HEK293 (cell line): ENCODE data around the gene DNAH1.

Source experiments
- IKZF3 ChIP-seq: fragments of 450-650 bp; IDR thresholded peaks from 2 replicates; pipeline ENCODE4 v1.5.0; 2018; ENCODE audit warnings: missing biosample characterization, mild to moderate bottlenecking, missing genetic modification characterization, moderate library complexity
- KLF16 ChIP-seq: fragments of 450-650 bp; formaldehyde crosslinking; IDR thresholded peaks from 2 replicates; pipeline ENCODE4 v1.5.1; 2017; ENCODE audit warnings: missing biosample characterization, missing genetic modification characterization
- MZF1 ChIP-seq: fragments of 450-650 bp; formaldehyde crosslinking; IDR thresholded peaks from 2 replicates; pipeline ENCODE4 v1.5.1; 2017; ENCODE audit warnings: missing biosample characterization, missing genetic modification characterization, borderline replicate concordance
- SETDB1 ChIP-seq: IDR thresholded peaks from one replicate; pipeline ENCODE4 v1.6.1; 2017; ENCODE audit warnings: mild to moderate bottlenecking, low read length, moderate library complexity, mixed read lengths; ENCODE audit not compliant: insufficient read length
- ZFP3 ChIP-seq: fragments of 450-650 bp; formaldehyde crosslinking; IDR thresholded peaks from 2 replicates; pipeline ENCODE4 v1.5.1; 2016; ENCODE audit warnings: low read depth, missing biosample characterization, missing genetic modification characterization
- ZNF24 ChIP-seq: fragments of 450-650 bp; formaldehyde crosslinking; IDR thresholded peaks from 2 replicates; pipeline ENCODE4 v1.5.1; 2016; ENCODE audit warnings: missing biosample characterization, missing genetic modification characterization
- ZNF274 ChIP-seq, 2 experiments: fragments of 200-500 bp in 1 of 2; fragments of 450-650 bp in 1 of 2; sonication (Bioruptor generic) in 1 of 2; formaldehyde crosslinking in 1 of 2; IDR thresholded peaks; 2 replicates each; pipeline versions ENCODE4 v1.5.1 to v1.6.1; 2014 to 2016; ENCODE audit warnings: borderline replicate concordance in 1 of 2, inconsistent platforms in 1 of 2, low read length in 1 of 2, missing biosample characterization in 1 of 2, missing genetic modification characterization in 1 of 2
- ZNF350 ChIP-seq: fragments of 450-650 bp; formaldehyde crosslinking; IDR thresholded peaks from 2 replicates; pipeline ENCODE4 v1.5.0; 2017; ENCODE audit warnings: missing biosample characterization, mild to moderate bottlenecking, missing genetic modification characterization
- ZNF560 ChIP-seq: fragments of 450-650 bp; formaldehyde crosslinking; IDR thresholded peaks from 2 replicates; pipeline ENCODE4 v1.5.1; 2017; ENCODE audit warnings: missing biosample characterization, missing genetic modification characterization, borderline replicate concordance
- TF ChIP-seq, protein P1 (sequence below): fragments of 450-650 bp; formaldehyde crosslinking; IDR thresholded peaks from 2 replicates; pipeline ENCODE4 v1.5.1; 2016; ENCODE audit warnings: missing biosample characterization, missing genetic modification characterization
- TF ChIP-seq, protein P2 (sequence below): fragments of 450-650 bp; formaldehyde crosslinking; IDR thresholded peaks from 2 replicates; pipeline ENCODE4; 2016; ENCODE audit warnings: missing biosample characterization, missing genetic modification characterization
- TF ChIP-seq, protein P3 (sequence below): fragments of 450-650 bp; IDR thresholded peaks from 2 replicates; pipeline ENCODE4 v1.5.1; 2018; ENCODE audit warnings: missing biosample characterization, missing genetic modification characterization
- TF ChIP-seq, protein P4 (sequence below): fragments of 450-650 bp; formaldehyde crosslinking; IDR thresholded peaks from 2 replicates; pipeline ENCODE4 v1.5.1; 2016; ENCODE audit warnings: missing biosample characterization, missing genetic modification characterization, low read depth
- TF ChIP-seq, protein P5 (sequence below): fragments of 450-650 bp; formaldehyde crosslinking; IDR thresholded peaks from 2 replicates; pipeline ENCODE4 v1.5.1; 2016; ENCODE audit warnings: missing biosample characterization, missing genetic modification characterization, borderline replicate concordance

DNA sequence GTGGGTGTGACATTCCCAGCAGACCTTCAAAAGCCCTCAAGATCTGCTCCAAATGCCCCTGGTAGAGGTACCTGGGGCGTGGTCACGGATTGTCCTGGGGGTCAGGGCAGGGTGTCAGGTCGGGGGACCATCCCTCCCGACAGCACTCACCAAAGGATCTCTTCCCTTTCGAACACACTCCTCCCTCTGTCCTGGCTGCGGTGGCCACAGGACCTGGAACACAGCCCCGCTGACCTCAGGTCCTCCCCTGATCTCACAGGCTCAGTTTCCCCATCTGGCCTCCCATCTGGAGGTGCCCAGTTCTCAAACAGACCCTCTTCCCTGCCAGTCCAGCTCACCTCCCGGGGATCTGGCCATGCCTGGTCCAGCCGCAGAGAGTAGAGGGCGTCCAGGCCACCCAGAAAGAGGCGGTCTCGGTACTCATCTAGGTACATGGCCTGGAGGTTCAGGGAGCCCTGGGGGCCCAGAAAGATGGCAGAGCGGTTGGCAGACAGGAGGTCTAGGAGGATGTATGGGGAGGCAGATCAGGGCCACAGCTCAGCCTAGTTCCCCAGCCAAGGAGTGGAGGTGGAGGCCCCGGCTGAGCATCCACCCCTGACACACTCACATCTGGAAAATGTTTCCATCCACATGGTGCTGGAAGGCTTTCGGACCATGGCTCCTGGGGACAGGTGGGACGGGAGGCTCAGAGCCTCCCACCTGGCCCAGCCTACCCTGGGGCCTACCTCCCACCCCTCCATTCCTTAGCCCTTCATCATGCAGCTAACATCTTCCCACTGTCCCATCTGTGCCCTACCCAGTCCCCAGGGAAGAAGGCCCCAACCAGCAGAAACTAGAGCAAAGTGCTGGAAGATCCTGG lies 126.5 kb downstream of the DNAH1 start:
- TF ChIP-seq IKZF3 (tag by site-specific recombination) (no peak), ZNF560 (tag by site-specific recombination) (no peak), ZFP3 (tag by site-specific recombination) (no peak), SETDB1 (no peak), ZNF24 (no peak), KLF16 (no peak), MZF1 (tag by site-specific recombination) (no peak), ZNF274 (IDR thresholded peaks at IDR 0.05; ENCODE audit: low read length) (no peak), ZNF274 (tag by site-specific recombination; IDR thresholded peaks at IDR 0.05; ENCODE audit: borderline replicate concordance) (no peak), ZNF350 (tag by site-specific recombination) (no peak)
- TF ChIP-seq, protein P1, sequence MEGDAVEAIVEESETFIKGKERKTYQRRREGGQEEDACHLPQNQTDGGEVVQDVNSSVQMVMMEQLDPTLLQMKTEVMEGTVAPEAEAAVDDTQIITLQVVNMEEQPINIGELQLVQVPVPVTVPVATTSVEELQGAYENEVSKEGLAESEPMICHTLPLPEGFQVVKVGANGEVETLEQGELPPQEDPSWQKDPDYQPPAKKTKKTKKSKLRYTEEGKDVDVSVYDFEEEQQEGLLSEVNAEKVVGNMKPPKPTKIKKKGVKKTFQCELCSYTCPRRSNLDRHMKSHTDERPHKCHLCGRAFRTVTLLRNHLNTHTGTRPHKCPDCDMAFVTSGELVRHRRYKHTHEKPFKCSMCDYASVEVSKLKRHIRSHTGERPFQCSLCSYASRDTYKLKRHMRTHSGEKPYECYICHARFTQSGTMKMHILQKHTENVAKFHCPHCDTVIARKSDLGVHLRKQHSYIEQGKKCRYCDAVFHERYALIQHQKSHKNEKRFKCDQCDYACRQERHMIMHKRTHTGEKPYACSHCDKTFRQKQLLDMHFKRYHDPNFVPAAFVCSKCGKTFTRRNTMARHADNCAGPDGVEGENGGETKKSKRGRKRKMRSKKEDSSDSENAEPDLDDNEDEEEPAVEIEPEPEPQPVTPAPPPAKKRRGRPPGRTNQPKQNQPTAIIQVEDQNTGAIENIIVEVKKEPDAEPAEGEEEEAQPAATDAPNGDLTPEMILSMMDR: no peak
- TF ChIP-seq, protein P2, sequence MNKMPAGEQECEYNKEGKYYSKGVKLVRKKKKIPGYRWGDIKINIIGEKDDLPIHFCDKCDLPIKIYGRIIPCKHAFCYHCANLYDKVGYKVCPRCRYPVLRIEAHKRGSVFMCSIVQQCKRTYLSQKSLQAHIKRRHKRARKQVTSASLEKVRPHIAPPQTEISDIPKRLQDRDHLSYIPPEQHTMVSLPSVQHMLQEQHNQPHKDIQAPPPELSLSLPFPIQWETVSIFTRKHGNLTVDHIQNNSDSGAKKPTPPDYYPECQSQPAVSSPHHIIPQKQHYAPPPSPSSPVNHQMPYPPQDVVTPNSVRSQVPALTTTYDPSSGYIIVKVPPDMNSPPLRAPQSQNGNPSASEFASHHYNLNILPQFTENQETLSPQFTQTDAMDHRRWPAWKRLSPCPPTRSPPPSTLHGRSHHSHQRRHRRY (tag by site-specific recombination): no peak
- TF ChIP-seq, protein P3, sequence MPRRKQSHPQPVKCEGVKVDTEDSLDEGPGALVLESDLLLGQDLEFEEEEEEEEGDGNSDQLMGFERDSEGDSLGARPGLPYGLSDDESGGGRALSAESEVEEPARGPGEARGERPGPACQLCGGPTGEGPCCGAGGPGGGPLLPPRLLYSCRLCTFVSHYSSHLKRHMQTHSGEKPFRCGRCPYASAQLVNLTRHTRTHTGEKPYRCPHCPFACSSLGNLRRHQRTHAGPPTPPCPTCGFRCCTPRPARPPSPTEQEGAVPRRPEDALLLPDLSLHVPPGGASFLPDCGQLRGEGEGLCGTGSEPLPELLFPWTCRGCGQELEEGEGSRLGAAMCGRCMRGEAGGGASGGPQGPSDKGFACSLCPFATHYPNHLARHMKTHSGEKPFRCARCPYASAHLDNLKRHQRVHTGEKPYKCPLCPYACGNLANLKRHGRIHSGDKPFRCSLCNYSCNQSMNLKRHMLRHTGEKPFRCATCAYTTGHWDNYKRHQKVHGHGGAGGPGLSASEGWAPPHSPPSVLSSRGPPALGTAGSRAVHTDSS (tag by site-specific recombination): no peak
- TF ChIP-seq, protein P4, sequence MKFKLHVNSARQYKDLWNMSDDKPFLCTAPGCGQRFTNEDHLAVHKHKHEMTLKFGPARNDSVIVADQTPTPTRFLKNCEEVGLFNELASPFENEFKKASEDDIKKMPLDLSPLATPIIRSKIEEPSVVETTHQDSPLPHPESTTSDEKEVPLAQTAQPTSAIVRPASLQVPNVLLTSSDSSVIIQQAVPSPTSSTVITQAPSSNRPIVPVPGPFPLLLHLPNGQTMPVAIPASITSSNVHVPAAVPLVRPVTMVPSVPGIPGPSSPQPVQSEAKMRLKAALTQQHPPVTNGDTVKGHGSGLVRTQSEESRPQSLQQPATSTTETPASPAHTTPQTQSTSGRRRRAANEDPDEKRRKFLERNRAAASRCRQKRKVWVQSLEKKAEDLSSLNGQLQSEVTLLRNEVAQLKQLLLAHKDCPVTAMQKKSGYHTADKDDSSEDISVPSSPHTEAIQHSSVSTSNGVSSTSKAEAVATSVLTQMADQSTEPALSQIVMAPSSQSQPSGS (tag by site-specific recombination): no peak
- TF ChIP-seq, protein P5, sequence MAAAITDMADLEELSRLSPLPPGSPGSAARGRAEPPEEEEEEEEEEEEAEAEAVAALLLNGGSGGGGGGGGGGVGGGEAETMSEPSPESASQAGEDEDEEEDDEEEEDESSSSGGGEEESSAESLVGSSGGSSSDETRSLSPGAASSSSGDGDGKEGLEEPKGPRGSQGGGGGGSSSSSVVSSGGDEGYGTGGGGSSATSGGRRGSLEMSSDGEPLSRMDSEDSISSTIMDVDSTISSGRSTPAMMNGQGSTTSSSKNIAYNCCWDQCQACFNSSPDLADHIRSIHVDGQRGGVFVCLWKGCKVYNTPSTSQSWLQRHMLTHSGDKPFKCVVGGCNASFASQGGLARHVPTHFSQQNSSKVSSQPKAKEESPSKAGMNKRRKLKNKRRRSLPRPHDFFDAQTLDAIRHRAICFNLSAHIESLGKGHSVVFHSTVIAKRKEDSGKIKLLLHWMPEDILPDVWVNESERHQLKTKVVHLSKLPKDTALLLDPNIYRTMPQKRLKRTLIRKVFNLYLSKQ (tag by site-specific recombination): no peak
